Measurements from ENCODE around the gene NECAP2. TPM values are rescaled to one million over a fixed set of nuclear protein-coding genes. Genes with fewer than 3 reads are reported as not detected.
"Not testable (repeated sequence)": the region's sequence is repeated elsewhere in the genome, so short reads cannot be mapped to it uniquely, and the experiment has no call there.

Gene NECAP2
- total RNA-seq, 1 experiment from 2014 or later: 95.0 TPM

DNA sequence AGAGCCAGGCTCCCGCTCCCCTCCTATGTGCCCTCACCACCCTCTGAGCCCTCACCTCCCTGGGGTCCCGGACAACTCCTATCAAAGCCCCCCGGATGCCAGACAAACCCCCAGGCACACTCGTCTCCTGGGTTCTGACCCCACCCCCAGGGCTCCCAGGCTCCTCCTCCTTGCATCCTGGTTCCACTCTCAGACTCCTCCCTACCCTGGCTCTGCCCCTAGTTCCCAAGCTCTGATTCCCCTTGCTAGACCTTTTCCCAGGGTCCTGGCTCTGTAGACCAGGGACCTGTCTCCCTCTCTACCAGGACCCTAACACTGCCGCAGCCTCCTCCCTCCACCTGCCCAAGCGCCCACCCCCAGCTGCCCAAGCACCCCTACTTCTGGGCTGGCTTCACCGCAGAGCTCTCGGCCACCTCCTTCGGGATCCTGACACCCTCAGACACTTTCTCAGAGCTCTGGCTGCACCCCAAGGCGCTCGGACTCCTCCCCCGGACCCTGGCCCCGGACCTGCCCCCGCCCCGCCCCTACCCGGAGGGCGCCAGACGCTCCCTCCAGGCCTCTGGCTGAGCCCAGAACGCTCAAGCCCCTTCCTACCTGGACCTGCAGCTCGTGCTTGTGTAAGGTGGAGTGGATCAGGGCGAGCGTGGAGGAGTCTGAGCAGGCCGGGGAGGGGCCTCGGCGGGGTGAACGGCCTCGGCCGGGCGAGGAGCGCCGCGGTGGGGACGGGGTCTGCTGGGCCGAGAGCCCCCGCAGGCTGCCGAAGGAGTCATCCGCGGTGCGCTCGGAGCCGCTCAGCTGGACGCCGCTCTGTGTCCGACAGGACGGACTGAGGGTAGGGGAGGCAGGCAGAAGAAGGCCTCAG, 43.3 kb downstream of the NECAP2 start:
- in situ Hi-C loops (cut with HindIII; ENCODE audit: low pct_unique_long_range_greater_than_20kb, low sequenced_read_pairs); DNase-seq (ENCODE audit: low read depth): not testable (repeated sequence)

GRCh38 chr1:16484501-16484835, 43.9 kb downstream of the NECAP2 start:
- DNase-seq (ENCODE audit: low read depth): no peak
- in situ Hi-C loops (cut with HindIII; ENCODE audit: low pct_unique_long_range_greater_than_20kb, low sequenced_read_pairs): no loop called here

DNA sequence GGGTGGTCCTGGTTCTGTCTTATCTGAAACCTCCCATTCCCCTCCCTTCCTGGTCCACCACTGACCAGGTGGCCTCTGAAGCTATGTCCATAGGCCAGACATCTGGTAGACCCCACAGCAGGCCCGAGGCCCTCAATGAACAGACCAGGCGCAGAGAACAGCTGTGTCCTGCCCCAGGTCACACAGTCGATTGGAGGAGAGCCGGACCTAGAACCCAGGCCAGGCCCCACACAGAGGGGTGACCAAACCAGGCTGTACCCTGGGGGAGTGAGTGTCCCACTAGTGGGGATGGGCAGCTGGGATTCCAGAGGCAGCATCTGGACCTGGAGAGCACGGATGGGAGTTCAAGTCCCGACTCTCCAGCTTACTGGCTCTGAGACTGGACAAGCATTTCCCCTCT, 44.4 kb downstream of the NECAP2 start:
- DNase-seq (ENCODE audit: low read depth): no peak
- in situ Hi-C loops (cut with HindIII; ENCODE audit: low pct_unique_long_range_greater_than_20kb, low sequenced_read_pairs): no loop called here

- in situ Hi-C loops (cut with HindIII; ENCODE audit: low pct_unique_long_range_greater_than_20kb, low sequenced_read_pairs); DNase-seq (ENCODE audit: low read depth): not testable (repeated sequence)
Measured at GRCh38 chr1:16486316-16486715, 45.8 kb downstream of the NECAP2 start.

DNA sequence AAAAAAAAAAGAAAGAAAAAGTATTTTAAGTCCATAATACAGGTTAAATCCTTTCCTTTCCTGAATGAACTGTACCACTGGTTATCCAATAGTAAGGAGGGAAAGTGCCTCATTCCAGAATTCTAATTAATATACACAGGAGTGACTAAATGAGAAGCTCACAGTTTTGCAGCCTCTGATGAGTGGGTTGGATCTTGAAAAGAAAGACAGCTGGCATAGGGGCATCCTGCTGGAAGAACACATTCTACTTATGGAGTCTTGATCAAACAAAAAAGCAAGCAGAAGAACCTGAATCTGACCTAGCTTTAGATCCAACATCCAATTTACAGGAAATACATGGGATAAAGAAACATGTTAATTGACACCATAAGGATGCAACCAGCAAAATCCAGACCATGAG, 46.5 kb downstream of the NECAP2 start:
- DNase-seq (ENCODE audit: low read depth); in situ Hi-C loops (cut with HindIII; ENCODE audit: low pct_unique_long_range_greater_than_20kb, low sequenced_read_pairs): not testable (repeated sequence)

- in situ Hi-C loops (cut with HindIII; ENCODE audit: low pct_unique_long_range_greater_than_20kb, low sequenced_read_pairs); DNase-seq (ENCODE audit: low read depth): not testable (repeated sequence)
Measured at GRCh38 chr1:16489195-16489880, 48.8 kb downstream of the NECAP2 start.

DNA sequence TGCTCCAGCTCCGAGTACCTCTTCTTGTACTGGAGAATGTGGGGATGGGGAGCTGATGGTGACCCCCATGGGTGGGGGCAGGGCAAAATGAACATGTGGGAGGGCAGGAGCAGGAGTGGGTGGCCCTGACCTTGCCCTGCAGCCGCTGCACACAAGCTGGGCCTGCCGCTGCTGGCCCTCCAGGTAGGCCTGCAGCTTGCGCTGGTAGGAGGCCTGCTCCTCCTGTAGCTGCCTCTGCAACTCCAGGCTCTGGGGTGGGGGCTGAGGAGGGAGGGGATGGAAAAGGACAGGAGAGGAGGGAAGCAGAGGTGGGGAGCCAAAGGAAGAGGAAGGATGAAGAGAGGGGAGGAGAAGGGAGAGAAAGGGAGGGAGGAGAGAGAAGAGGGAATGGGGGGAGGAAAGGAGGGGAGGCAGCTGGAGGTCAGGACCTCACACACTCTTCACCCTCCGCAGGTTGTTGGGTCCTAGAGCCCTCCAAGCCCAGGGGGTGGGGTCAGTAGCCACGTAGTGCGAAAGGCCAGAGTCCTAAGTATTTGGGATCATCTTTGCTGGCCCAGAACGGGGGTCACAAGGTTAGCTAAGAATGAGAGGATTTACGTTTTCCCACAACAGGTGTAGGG, 50.6 kb downstream of the NECAP2 start:
- in situ Hi-C loops (cut with HindIII; ENCODE audit: low pct_unique_long_range_greater_than_20kb, low sequenced_read_pairs): no loop called here
- DNase-seq (ENCODE audit: low read depth): no peak

GRCh38 chr1:16492937-16493336, 52.4 kb downstream of the NECAP2 start:
- DNase-seq (ENCODE audit: low read depth): peak; percentile 46
- in situ Hi-C loops (cut with HindIII; ENCODE audit: low pct_unique_long_range_greater_than_20kb, low sequenced_read_pairs): not testable (repeated sequence)

GRCh38 chr1:16493731-16494130, 53.2 kb downstream of the NECAP2 start:
- DNase-seq (ENCODE audit: low read depth); in situ Hi-C loops (cut with HindIII; ENCODE audit: low pct_unique_long_range_greater_than_20kb, low sequenced_read_pairs): not testable (repeated sequence)

GRCh38 chr1:16497474-16497904, 57.0 kb downstream of the NECAP2 start:
- in situ Hi-C loops (cut with HindIII; ENCODE audit: low pct_unique_long_range_greater_than_20kb, low sequenced_read_pairs); DNase-seq (ENCODE audit: low read depth): not testable (repeated sequence)

GRCh38 chr1:16498047-16498446, 57.5 kb downstream of the NECAP2 start:
- in situ Hi-C loops (cut with HindIII; ENCODE audit: low pct_unique_long_range_greater_than_20kb, low sequenced_read_pairs); DNase-seq (ENCODE audit: low read depth): not testable (repeated sequence)

DNA sequence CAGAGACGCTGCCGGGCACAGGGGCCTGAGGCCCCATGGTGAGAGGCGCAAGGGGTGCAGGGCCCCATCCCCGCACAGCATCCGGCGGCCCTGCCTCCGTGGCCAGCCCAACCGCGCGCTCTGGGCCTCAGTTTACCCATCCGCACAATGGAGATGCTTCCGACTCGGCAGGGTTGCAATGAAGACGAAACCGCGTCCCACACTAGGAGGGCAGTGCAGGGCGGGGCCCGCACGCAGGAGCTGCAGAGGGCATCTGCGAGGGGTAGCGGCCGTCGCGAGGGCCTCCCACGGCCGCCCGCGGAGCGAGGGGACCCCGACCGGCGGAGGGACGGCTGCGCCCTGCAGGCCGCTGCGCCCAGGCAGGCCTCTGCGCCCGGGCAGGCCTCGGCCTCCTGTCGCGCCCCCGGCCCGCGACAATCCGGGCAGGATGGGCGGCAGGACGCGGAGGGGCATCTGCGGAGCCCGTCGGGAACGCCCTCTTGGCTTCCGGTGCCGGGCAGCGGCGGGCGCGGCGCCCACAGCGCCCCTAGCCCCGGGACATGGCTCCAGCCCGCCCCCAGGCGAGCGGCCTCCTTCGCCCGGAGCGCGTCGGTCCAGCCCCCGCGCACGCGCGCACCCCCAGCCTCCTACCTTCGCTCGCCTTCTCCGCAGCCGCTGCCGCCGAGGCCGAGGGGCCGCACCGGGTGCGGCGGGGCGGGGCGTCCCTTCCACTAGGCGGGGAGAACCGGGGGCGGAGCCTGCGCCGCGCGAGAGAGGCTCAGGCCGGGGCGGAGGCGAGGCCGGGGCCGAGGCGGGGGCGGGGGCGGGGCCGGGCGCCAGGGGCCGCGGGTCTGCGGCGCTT, 58.3 kb downstream of the NECAP2 start:
- in situ Hi-C loops (cut with HindIII; ENCODE audit: low pct_unique_long_range_greater_than_20kb, low sequenced_read_pairs): no loop called here
- DNase-seq (ENCODE audit: low read depth): peak; percentile 83

- in situ Hi-C loops (cut with HindIII; ENCODE audit: low pct_unique_long_range_greater_than_20kb, low sequenced_read_pairs): not testable (repeated sequence)
Measured at GRCh38 chr1:16500466-16500865, 59.9 kb downstream of the NECAP2 start.

DNA sequence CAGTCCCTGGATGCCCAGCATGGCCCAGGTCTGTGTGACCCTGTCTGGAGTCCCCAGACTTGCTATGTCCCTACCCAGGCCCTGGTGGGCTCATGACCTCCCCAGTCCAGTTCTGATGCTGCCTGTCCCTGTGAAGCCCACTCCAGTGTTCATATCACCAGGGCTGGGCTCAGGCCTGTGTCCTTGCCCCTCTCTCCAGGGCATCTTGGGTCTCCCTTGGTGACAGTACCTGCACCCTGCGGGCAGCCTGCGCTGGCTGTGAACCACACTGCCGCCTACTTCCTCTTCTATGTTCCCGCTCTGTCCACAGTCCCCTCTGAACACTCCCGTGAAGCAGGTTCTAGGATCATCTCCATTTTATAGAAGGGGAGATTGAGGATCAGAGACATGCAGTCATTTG, 60.5 kb downstream of the NECAP2 start:
- DNase-seq (ENCODE audit: low read depth); in situ Hi-C loops (cut with HindIII; ENCODE audit: low pct_unique_long_range_greater_than_20kb, low sequenced_read_pairs): not testable (repeated sequence)

More at GRCh38 chr1:16500466-16500865, 59.9 kb downstream of the NECAP2 start:
- DNase-seq (ENCODE audit: low read depth): not testable (repeated sequence)

GRCh38 chr1:16501446-16501845, 60.9 kb downstream of the NECAP2 start:
- in situ Hi-C loops (cut with HindIII; ENCODE audit: low pct_unique_long_range_greater_than_20kb, low sequenced_read_pairs); DNase-seq (ENCODE audit: low read depth): not testable (repeated sequence)

DNA sequence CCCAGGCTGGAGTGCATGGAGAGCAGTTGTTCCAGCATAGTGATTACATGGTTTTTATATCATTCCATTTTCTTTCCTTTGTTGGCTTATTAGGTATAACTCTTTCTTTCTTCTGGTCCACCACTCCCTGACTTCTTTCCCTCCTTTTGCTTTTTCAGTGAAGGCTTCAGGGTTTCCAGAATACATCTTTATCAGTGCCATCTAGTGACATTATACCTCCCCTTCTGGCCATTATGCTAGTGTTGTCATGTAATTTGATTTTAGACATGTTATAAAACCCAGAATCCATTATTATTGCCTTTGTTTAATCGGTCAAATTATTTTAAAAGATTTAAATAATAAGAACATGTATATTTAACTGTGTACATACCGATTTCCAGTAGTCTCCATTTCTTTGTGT, 63.0 kb downstream of the NECAP2 start:
- in situ Hi-C loops (cut with HindIII; ENCODE audit: low pct_unique_long_range_greater_than_20kb, low sequenced_read_pairs): no loop called here
- DNase-seq (ENCODE audit: low read depth): no peak

DNA sequence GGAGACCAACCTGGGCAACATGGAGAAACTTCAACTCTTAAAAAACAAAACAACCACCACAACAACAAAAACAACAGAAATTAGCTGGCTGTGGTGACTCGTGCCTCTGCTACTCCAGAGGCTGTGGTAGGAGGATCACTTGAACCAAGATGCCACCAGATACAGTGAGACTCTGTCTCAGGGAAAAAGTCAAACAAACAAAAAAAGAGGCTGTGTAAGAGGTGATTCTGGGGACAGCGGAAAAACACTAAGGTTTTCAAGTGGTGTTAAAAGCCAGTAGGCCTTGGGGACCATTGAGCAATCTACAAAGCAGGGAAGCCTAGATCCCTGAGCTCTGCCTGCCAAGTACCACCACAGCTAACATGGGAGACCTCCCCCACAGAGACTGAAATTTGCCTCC, 65.3 kb downstream of the NECAP2 start:
- in situ Hi-C loops (cut with HindIII; ENCODE audit: low pct_unique_long_range_greater_than_20kb, low sequenced_read_pairs); DNase-seq (ENCODE audit: low read depth): not testable (repeated sequence)
